Lower leg skin (tissue), 3 donors: Measurements from ENCODE around the gene PRLH.

ENCODE experiments used
- CTCF ChIP-seq, 3 donors: fragments of 450-650 bp; IDR thresholded peaks; one replicate each; pipeline ENCODE4 v1.5.1; 2016; ENCODE audit warnings: antibody characterized with exemption in 3 of 3, mild to moderate bottlenecking in 3 of 3, moderate library complexity in 2 of 3
- POLR2A ChIP-seq, 2 donors: fragments of 450-650 bp; IDR thresholded peaks; one replicate each; pipeline ENCODE4 v1.6.1; 2016 to 2017; ENCODE audit warnings: antibody characterized with exemption in 2 of 2, mild to moderate bottlenecking in 1 of 2, moderate library complexity in 1 of 2

- TF ChIP-seq CTCF (IDR thresholded peaks at IDR 0.05) (no peak), POLR2A (IDR thresholded peaks at IDR 0.05) (no peak)
These were observed 29.8 kb upstream of the PRLH start for GRCh38 chr2:237536617-237537016.
